ENCODE results near the gene IGSF10. TPM values are rescaled to one million over a fixed set of nuclear protein-coding genes. Genes with fewer than 3 reads are reported as not detected.

Gene IGSF10
- total and polyA plus RNA-seq, 12 donors = 0.93 to 3.9 (median 1.7) TPM

GRCh38 chr3:151479452-151479851 lies 18.6 kb upstream of the IGSF10 start:
- intact Hi-C loops (cut with DNase I) = no loop called here

GRCh38 chr3:151478335-151478697 lies 17.5 kb upstream of the IGSF10 start:
- TF ChIP-seq CTCF (IDR thresholded peaks at IDR 0.05) = no peak
- Histone ChIP-seq H3K4me1 (peaks cover 0 to 6% (median 0%) of the 10 kb centered on the region in 9 donors), H3K27ac (no peak overlapping the region), H3K27me3 (peaks cover 0 to under 1% (median 0%) of the 10 kb centered on the region in 7 donors), H3K4me3 (no peak overlapping the region), H3K36me3 (no peaks in the 10 kb centered on the region), H3K9me3 (peaks cover 0 to 25% (median 5%) of the 10 kb centered on the region in 11 donors)
- 46 to 63% methylated on average over 1 of the region's 1 CpG for WGBS, 2 donors
- intact Hi-C loops (cut with DNase I) = no loop called here
- DNase-seq = no peak
- ATAC-seq = peak in 1 of 8 donors; percentile 63

More at GRCh38 chr3:151479452-151479851, 18.6 kb upstream of the IGSF10 start:
- ATAC-seq (no peak), DNase-seq (no peak)
- no peak for TF ChIP-seq CTCF (IDR thresholded peaks at IDR 0.05)
- 9 to 24% methylated on average over 1 of the region's 1 CpG for WGBS, 2 donors
- Histone ChIP-seq H3K27me3 (peaks cover 0 to 3% (median 0%) of the 10 kb centered on the region in 7 donors), H3K9me3 (peaks cover 0 to 27% (median 5%) of the 10 kb centered on the region in 11 donors), H3K4me1 (peaks cover 0 to 6% (median 0%) of the 10 kb centered on the region in 9 donors), H3K36me3 (no peaks in the 10 kb centered on the region), H3K27ac (no peak overlapping the region), H3K4me3 (no peak overlapping the region)

GRCh38 chr3:151477591-151478334 lies 16.9 kb upstream of the IGSF10 start:
- peaks cover 0 to 6% (median 0%) of the 10 kb centered on the region in 9 donors for H3K4me1 ChIP-seq
- no peaks in the 10 kb centered on the region for H3K36me3 ChIP-seq
- 77 to 79% methylated on average over 2 of the region's 2 CpGs for WGBS, 2 donors
- intact Hi-C loops (cut with DNase I) = no loop called here
- TF ChIP-seq CTCF (IDR thresholded peaks at IDR 0.05) = no peak
- H3K27ac ChIP-seq = no peak overlapping the region
- no peaks in the 10 kb centered on the region for H3K27me3 ChIP-seq
- DNase-seq (no peak), ATAC-seq (no peak)
- no peak overlapping the region for H3K4me3 ChIP-seq
- H3K9me3 ChIP-seq = peaks cover 0 to 19% (median 5%) of the 10 kb centered on the region in 11 donors

GRCh38 chr3:151476344-151477018 lies 15.6 kb upstream of the IGSF10 start:
- Histone ChIP-seq H3K9me3 (peaks cover 0 to 6% (median 0%) of the 10 kb centered on the region in 11 donors), H3K27ac (no peak overlapping the region), H3K36me3 (no peaks in the 10 kb centered on the region), H3K4me1 (peaks cover 0 to 6% (median 0%) of the 10 kb centered on the region in 9 donors), H3K27me3 (no peaks in the 10 kb centered on the region), H3K4me3 (no peak overlapping the region)
- no peak for TF ChIP-seq CTCF (IDR thresholded peaks at IDR 0.05)
- DNase-seq (no peak), ATAC-seq (peak in 1 of 8 donors; percentile 61)
- 54 to 57% methylated on average over 7 of the region's 7 CpGs for WGBS, 2 donors
- intact Hi-C loops (cut with DNase I) = no loop called here
